Lower lobe of right lung (tissue), 2 donors: ENCODE data around the gene MTUS2. TPM values are rescaled to one million over a fixed set of nuclear protein-coding genes. Genes with fewer than 3 reads are reported as not detected.
"Not testable (repeated sequence)": the region's sequence is repeated elsewhere in the genome, so short reads cannot be mapped to it uniquely, and the experiment has no call there.

Source experiments
- ATAC-seq, 2 donors: fragments of 200-7000 bp; cut with Tn5 transposase; one replicate each; pipeline ENCODE4 v1.9.1; 2020 to 2022; ENCODE audit warnings: mild to moderate bottlenecking in 2 of 2, moderate library complexity in 2 of 2
- DNase-seq: peaks from one replicate; pipeline ENCODE4 v3.0.0-alpha.2; 2020
- H3K27ac ChIP-seq: fragments of 200-600 bp; one replicate; pipeline ENCODE4 v1.8.0; 2022
- H3K27me3 ChIP-seq: fragments of 200-600 bp; one replicate; pipeline ENCODE4 v1.8.0; 2022; ENCODE audit warnings: low read depth
- H3K36me3 ChIP-seq: fragments of 200-600 bp; one replicate; pipeline ENCODE4 v1.8.0; 2022; ENCODE audit warnings: mild to moderate bottlenecking
- H3K4me1 ChIP-seq: fragments of 200-600 bp; one replicate; pipeline ENCODE4 v1.8.0; 2022
- H3K4me3 ChIP-seq: fragments of 200-600 bp; one replicate; pipeline ENCODE4 v1.8.0; 2022; ENCODE audit warnings: mild to moderate bottlenecking
- H3K9me3 ChIP-seq: fragments of 200-600 bp; one replicate; pipeline ENCODE4 v1.8.0; 2022
- CTCF ChIP-seq: fragments of 200-600 bp; IDR thresholded peaks from one replicate; pipeline ENCODE4 v1.8.0; 2022; ENCODE audit warnings: antibody characterized with exemption, mild to moderate bottlenecking
- intact Hi-C: fragments of 100-400 bp; cut with DNase I; formaldehyde crosslinking; loops from one replicate; pipeline ENCODE4 v1.11.0; 2022
- total RNA-seq: library from RNA; stranded (reverse); fragmentation: NEBNext Ultra II Directional; extraction: Animal tissue kit (Norgen Biotek cat#: 25700); gene quantifications from one replicate; pipeline ENCODE4 v1.2.1, GENCODE V29; 2021
- donor health status: DM: no; HTN: yes; CAD: no; lungs with severe emphysema.

Gene MTUS2
- total RNA-seq, 1 donor from 2014 or later: 0.21 TPM

- Histone ChIP-seq H3K9me3 (peaks cover 21% of the 10 kb centered on the region), H3K36me3 (no peaks in the 10 kb centered on the region), H3K27me3 (no peaks in the 10 kb centered on the region), H3K27ac (no peak overlapping the region), H3K4me3 (no peak overlapping the region), H3K4me1 (no peaks in the 10 kb centered on the region)
- TF ChIP-seq CTCF: no peak
- DNase-seq (no peak), ATAC-seq (no peak)
- intact Hi-C loops: no loop called here
These were observed 367.4 kb downstream of the MTUS2 start for GRCh38 chr13:29187584-29187983.

GRCh38 chr13:29190298-29190697 is 370.2 kb downstream of the MTUS2 start:
- Histone ChIP-seq H3K36me3 (no peaks in the 10 kb centered on the region), H3K27ac (no peak overlapping the region), H3K4me3 (no peak overlapping the region), H3K4me1 (no peaks in the 10 kb centered on the region), H3K27me3 (no peaks in the 10 kb centered on the region), H3K9me3 (peaks cover 9% of the 10 kb centered on the region)
- intact Hi-C loops: no loop called here
- DNase-seq (no peak), ATAC-seq (no peak)
- no peak for TF ChIP-seq CTCF

- H3K4me1 ChIP-seq: no peaks in the 10 kb centered on the region
- H3K27me3 ChIP-seq: no peaks in the 10 kb centered on the region
- ATAC-seq: peak; percentile 29 to 75
- no peak overlapping the region for H3K27ac ChIP-seq
- TF ChIP-seq CTCF: no peak
- no peak for DNase-seq
- no peak overlapping the region for H3K4me3 ChIP-seq
- peaks cover 5% of the 10 kb centered on the region for H3K9me3 ChIP-seq
- intact Hi-C loops: no loop called here
- H3K36me3 ChIP-seq: no peaks in the 10 kb centered on the region
These were observed 372.9 kb downstream of the MTUS2 start for GRCh38 chr13:29193083-29193482.

GRCh38 chr13:29195456-29195855 is 375.3 kb downstream of the MTUS2 start:
- peaks cover 5% of the 10 kb centered on the region for H3K9me3 ChIP-seq
- TF ChIP-seq CTCF: no peak

GRCh38 chr13:29196409-29197074 is 376.4 kb downstream of the MTUS2 start:
- TF ChIP-seq CTCF: no peak
- H3K4me3 ChIP-seq: no peak overlapping the region
- intact Hi-C loops: no loop called here
- no peaks in the 10 kb centered on the region for H3K4me1 ChIP-seq
- no peak for ATAC-seq
- H3K36me3 ChIP-seq: no peaks in the 10 kb centered on the region
- DNase-seq: no peak
- no peaks in the 10 kb centered on the region for H3K27me3 ChIP-seq
- H3K9me3 ChIP-seq: peaks cover 5% of the 10 kb centered on the region
- no peak overlapping the region for H3K27ac ChIP-seq

More at GRCh38 chr13:29195456-29195855, 375.3 kb downstream of the MTUS2 start:
- H3K27ac ChIP-seq: no peak overlapping the region
- H3K4me3 ChIP-seq: no peak overlapping the region
- H3K27me3 ChIP-seq: no peaks in the 10 kb centered on the region
- no peak for ATAC-seq
- H3K4me1 ChIP-seq: no peaks in the 10 kb centered on the region
- DNase-seq: no peak
- intact Hi-C loops: no loop called here
- no peaks in the 10 kb centered on the region for H3K36me3 ChIP-seq

- intact Hi-C loops, H3K27me3 ChIP-seq, H3K36me3 ChIP-seq, H3K27ac ChIP-seq, ATAC-seq, H3K9me3 ChIP-seq, H3K4me1 ChIP-seq, DNase-seq, H3K4me3 ChIP-seq: not testable (repeated sequence)
These were observed 382.6 kb downstream of the MTUS2 start for GRCh38 chr13:29202753-29203152.
